Measurements from ENCODE around the gene SLC6A2.

Gene SLC6A2

DNA sequence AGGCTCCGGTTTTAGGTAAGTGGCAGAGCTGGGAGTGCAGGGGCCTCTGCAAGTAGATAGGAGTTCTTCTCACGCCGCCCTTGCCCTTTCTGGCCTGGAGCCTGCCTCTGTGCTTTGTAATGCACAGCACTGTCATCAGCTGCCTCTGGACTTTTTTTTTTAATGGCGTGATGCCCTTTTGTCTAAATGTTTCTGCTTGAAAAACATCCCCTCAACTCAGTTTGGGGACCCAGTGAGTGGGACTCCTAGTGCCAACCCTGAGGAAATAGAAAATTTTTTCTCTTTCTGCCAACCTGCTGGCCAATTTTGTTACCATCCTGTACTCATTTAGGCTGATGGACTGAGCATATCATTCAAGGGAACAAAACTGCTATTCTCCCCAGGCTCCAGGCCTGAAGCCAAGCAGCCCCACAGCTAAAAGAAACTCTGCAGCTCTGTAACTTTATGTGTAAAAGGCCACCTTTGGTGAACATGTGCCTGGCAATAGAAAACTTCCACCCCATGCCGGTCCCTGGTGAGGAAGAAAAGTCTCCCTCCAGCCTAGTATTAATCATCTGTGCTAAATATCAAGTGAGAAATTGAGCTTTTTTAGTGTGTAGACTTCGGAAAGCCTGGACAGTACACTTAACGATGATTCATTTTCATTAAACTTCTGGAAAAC lies 22.5 kb downstream of the SLC6A2 start:
- DNase-seq, result no peak

DNA sequence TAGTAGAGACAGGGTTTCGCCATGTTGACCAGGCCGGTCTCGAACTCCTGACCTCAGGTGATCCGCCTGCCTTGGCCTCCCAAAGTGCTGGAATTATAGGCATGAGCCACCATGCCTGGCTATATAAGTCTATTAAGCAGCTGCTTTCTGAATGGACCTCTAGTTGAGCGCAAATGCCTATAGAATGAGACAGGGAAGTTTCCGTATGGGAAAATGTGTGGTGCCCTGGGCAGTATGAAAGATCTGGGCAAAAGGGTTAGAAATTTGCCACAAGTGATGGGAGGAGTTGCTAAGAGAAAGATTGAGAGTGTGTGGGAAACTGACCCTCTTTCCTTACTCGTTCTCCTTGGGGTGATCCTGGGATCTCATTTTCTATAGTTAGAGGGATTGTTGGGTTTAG lies 26.3 kb downstream of the SLC6A2 start:
- DNase-seq, result no peak

DNA sequence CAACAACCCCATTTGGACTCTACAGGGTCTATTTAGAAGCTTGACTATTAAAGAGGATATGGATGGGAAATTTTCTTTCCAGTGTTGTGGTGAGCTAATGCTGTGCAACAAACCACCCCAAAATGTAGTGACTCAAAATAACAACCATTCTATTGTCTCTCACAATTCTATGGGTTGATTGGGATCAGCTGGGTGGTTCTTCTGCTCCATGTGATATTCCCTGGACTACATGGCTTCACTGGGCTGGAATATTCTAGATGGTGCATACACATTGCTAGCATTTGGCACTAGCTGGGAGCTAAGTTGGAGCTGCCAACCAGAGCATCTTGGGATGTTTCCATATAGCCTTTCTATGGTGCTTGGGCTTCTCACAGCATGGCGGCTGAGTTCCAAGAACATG lies 30.2 kb downstream of the SLC6A2 start:
- no peak for DNase-seq

DNA sequence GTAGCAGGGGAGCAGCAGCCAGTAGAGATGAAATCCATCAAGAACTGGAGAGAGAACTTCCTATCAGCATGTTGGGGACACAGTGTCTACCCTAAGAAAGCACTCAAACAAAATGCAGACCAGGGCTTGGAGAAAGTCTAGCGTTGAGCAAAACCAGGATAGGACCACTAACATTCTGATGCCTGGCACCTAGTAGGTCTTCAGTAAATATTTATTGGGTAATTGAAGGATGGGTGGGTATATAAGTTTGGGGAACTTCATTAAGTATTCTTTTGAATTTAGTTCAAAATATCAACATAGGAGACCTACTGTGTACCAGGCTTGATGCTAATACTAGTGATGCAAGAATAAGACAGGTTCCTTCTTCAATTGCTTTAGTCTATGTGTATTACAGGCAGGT lies 30.9 kb downstream of the SLC6A2 start:
- no peak for DNase-seq

DNA sequence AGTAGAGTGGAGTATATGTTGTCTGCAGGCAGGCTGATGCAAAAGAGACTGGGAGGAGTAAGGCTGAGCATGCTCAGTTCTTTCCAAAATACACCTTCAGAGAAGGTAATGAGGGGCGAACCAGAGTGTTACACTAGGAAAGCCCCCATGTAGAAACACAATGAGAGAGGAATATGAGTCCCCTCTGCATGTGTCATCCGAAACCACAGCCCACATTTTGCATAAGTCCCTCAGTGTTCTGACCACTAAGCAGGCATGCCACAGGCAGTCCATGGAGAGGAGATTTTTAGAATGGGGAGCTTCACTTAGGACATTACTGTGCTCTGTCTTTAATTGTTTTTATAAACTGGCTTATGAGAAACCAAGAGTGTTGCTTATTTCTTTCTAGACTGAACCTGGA lies 32.0 kb downstream of the SLC6A2 start:
- no peak for DNase-seq

DNA sequence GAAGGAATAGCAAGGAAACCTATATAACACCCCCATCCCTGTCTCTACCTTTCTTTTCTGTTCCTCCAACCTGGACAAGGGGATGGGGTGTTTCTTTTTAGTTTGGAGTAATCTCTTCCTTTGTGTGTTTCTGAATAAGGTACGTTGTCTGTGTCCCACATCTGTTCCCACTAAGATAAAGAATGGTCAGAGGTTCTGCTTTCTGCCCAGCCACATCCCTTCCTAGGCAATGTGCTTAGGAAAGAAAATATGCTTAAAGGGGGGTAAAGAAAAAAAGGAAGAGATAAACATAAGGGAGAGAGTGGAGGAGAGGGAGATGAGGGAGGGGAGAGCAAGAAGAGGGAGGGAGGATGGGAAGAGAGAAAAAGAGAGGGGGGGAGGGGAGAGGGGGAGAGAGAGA lies 35.1 kb downstream of the SLC6A2 start:
- no peak for DNase-seq

DNA sequence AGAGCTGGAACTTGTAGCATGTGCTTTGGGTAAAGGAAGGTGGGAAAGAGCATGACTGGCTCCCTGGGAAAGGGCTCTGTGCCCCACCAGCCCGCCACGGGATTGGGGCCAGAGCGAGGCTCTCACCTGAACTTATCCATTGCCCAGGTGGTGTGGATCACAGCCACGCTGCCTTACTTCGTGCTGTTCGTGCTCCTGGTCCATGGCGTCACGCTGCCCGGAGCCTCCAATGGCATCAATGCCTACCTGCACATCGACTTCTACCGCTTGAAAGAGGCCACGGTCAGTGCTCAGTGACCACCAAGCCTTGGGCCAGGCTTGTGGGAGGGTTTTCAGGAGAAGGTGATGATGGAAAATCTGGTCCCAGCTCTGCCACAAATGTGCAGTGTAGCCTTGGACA lies 36.0 kb downstream of the SLC6A2 start:
- no peak for DNase-seq

DNA sequence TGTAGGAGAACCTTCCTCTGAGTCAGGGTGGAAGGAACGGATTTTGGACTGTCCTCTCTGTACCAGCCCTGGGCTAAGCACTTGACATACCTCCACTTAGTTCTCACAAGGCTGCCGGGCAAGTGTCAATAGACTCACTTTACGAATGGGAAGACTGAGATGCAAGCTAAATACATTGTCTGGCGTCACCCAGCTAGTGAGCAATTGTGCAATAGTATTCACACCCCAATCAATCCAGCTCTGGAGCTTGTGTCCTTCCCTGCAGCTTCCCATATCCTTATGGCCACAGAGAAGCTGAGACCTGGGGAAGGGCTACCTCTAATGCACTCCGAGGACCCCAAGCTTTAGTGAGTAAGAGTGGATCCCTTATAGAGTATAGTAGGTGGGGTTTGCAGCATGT lies 39.8 kb downstream of the SLC6A2 start:
- DNase-seq, result no peak

DNA sequence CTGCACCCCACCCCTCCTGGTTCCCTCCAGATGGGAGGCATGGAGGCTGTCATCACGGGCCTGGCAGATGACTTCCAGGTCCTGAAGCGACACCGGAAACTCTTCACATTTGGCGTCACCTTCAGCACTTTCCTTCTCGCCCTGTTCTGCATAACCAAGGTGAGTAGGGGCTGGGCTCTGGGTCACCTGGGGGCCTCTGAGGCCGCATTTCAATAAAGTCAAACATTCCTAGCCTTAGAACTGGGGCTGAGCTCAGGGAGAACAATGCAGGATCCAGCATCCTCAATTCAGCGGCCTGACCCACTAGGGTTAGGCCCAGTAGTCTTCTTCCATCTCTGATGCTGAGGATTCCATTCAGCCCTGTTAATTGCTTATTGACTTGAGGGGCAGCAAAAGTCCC lies 42.1 kb downstream of the SLC6A2 start:
- DNase-seq, result no peak

DNA sequence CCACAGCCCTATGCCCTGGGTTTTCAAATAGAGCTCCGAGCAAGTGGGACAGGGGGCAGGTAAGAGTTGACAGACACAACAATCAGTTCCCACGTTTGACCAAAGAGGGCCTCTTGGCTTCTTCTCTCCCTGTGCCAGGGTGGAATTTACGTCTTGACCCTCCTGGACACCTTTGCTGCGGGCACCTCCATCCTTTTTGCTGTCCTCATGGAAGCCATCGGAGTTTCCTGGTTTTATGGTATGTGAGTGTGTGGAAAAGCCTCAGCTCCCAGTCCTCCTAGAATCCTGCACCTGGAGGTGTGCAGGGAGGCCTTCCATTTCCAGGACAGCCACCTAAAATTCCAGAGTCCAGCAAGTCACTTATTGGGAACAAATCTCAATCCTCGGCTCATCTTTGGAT lies 42.5 kb downstream of the SLC6A2 start:
- no peak for DNase-seq

DNA sequence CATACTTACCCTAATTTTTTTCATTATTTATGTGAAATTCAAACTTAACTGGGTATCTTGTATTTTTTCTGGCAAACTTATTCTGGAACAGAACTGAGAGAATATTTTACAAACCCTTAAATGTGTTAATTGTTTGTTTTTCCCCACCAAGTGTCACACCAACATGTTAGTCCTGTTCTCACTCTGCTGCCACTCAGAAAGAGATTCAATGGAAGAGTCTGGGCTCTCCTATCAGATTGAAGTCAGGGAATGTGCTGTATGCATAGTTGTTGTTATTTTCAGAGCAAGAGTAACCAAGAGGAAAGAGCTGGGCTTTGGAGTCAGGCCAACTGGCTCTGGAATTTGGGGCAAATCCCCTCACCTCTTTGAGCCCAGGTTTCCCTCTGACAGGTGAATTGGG lies 43.2 kb downstream of the SLC6A2 start:
- no peak for DNase-seq

DNA sequence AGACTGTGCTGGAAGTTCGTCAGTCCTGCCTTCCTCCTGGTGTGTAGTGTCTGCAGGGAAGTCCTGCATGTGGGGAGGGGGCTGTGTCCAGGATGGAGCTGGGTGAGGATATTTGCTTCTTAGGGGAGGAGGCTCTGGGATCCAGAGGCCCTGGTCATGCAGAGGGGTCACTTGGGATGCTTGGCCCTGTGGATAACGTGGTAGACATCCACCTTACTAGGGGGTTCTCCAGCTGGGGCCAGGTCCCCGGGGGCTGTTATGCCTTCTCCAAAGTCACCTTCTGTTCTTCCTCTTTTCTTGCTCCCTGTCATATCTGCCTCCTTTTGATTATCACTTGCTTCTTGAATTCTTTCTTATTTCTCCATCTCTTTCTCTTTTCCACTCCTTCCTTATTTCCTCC lies 43.8 kb downstream of the SLC6A2 start:
- DNase-seq, result no peak

DNA sequence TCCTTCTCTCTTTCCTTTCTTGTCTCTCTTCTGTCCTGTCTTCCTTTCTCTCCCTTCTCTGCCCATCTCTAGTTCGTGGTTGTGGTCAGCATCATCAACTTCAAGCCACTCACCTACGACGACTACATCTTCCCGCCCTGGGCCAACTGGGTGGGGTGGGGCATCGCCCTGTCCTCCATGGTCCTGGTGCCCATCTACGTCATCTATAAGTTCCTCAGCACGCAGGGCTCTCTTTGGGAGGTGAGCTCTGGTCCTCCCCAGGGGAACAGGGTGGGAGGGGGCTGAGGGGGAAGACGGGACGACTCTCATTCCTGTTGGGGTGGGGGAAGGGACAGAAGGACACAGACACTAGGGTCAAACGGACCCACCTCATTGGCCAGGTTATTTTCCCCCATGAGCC lies 44.3 kb downstream of the SLC6A2 start:
- no peak for DNase-seq

DNA sequence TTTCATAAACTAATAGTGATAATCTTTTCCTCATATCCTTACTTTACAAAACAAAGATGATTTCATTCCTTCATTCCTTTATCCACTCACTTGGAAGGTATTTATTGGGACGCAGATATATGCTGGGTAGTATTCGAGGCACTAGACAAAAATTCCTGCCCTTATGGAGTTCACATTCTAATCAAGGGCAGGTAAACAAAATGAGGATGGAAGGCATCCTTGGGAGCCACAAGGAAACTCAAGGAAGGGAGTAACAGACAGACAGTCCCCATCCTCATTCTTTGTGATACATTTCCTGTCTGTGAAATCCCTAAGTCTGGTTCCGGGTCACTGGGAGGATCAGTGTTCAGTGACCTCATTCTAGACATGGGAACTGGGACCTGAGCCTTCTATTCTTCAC lies 45.2 kb downstream of the SLC6A2 start:
- DNase-seq, result no peak

DNA sequence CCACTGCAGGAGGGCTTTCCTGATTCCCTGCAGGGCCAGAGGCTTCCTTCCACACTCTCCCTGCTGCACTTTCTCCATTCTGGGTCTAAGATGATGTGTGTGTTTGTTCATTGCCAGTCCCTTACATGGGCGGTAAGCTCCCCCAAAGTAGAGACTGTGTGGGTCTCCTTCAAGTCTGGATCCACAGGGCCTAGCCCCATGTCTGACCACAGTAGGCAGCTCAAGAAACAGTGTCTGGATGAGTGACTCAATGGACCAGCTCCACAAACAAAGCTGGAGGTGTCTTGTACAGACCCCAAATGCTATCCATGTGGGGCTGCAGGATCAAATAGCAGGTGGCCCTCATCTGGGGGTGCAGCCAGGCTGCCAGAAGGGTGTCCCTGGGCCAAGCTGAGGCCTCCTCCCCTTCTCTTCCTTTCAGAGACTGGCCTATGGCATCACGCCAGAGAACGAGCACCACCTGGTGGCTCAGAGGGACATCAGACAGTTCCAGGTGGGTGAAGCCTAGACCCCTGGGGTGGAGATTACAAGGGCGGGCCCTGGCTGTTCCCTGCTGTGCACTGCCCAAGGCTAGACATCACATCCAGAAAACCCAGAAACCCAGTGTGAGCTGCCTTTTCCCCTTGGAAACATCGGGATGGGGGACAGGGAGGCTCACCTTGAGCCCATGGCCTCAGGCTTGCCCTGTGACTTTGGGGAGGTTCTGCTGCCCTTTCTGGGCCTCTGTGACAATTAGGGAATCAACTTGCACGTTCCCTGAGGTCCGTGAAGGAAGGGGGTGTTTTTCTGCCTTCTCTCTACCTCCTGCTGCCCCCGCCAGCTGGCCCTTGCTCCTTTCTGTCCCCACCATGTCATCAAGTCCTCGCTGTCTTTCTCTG lies 45.9 kb downstream of the SLC6A2 start:
- DNase-seq, result peak; percentile 22

DNA sequence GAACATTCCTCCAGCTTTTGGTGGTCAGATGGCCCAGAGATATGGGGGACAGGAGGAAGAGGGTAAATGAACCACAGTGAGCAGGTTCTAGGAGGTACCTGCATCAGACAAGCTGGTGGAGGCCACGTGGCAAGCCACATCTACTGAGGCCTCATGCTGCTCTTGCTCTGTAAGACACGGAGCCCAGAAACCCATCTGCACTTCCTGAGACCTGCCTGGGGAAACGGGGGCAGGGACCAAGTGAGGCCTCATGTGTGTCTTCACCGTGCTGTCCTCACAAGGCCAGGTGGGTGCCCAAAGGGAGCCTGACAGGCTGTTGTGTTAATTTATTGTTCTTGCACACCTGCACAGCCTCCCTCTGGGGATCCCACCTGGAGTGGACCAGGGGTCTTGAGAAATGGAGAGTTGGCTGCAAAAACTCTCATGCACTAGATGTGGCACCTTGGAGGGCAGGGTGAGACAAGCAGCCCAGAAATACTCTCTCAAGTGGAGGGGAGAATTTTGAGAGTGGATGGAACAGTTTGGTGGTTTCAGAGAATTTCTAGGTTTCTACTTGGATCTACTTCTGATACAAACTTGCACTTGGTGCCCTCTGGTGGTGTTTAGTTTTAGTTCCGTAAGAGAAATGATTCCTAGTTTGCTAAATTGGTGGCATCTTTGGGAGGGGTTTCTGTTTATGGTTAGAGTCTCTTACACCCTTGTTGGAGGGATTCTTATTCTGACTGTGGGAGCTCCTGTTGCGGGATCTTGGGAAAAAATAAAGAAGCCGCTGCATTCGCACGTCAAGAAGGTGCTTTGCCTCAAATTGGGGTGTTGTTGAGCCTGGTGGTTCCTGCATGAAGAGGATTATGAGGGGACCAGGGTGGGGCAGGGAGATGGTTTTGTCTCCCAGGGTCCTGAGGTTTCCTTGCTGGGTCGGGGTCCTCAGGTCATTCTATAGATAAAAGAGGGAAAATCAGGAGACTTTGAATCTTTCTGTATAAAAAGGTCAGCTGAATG lies 47.5 kb downstream of the SLC6A2 start:
- DNase-seq, result no peak

DNA sequence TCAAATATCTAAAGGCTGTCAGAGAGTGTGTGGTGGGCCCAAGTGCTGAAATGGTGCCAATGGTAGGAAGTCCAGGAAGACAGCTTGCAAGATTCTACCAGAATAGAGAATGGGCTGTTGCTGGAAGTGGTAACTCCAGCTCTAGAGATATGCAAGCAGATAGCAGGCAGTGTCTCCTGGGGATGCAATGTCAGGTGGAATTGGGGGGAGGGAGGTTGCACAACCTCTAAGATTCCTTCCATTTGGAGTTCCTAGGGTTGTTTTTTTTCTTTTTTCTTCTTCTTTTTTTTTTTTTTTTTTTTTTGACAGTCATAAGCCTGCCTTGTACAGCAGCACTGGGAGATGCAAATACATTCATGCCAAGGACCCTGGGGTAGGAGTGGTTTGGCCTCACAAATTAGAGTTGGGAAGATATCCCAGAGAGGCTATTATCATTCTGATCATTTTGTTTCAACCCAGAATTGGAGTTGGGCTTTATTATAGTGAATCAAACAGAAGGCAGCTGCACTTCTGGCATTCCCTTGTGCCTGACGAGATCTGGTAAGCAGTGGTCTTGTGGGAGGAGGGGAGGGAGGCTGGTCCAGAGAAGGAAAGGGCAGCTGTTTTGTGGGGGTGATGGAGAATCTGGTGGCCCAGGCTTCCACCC lies 51.1 kb downstream of the SLC6A2 start:
- no peak for DNase-seq

DNA sequence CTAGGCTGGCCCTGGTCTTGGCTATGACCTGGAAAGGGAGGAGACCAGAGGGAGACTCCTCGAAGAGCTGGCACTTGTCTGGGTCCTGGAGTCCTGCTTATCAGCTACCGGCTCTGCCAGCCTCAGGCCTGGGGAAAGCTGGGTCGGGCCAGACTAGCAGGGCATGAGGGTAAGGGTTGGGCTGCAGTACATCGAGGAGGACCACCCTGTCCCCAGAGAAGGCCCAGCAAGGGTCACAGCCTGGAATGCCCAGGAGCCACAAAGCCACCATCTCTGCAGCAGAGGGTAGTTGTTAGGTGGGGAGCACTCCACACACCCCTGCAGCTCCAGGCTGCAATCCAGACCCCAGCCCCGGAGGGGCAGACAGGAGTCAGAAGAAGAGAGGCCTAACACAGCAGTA lies 54.0 kb downstream of the SLC6A2 start:
- no peak for DNase-seq

DNA sequence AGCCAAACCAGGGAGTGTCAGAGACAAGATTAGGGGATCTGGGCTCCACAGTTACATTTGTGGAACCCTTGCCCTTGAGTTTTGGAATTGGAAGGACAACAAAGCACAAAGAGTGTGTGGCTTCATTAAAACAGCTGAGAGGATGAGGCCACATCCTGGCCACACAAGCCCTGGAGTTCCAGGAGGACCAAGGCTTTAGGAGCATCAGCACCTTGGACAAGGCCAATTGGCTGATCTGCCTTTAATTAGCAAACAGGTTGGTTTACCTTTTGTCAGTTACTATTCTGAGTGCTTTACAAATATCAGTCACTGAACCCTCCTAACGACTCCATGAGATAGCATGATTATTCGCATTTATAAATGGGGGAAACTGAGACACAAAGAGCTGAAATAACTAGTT lies 54.7 kb downstream of the SLC6A2 start:
- no peak for DNase-seq

DNA sequence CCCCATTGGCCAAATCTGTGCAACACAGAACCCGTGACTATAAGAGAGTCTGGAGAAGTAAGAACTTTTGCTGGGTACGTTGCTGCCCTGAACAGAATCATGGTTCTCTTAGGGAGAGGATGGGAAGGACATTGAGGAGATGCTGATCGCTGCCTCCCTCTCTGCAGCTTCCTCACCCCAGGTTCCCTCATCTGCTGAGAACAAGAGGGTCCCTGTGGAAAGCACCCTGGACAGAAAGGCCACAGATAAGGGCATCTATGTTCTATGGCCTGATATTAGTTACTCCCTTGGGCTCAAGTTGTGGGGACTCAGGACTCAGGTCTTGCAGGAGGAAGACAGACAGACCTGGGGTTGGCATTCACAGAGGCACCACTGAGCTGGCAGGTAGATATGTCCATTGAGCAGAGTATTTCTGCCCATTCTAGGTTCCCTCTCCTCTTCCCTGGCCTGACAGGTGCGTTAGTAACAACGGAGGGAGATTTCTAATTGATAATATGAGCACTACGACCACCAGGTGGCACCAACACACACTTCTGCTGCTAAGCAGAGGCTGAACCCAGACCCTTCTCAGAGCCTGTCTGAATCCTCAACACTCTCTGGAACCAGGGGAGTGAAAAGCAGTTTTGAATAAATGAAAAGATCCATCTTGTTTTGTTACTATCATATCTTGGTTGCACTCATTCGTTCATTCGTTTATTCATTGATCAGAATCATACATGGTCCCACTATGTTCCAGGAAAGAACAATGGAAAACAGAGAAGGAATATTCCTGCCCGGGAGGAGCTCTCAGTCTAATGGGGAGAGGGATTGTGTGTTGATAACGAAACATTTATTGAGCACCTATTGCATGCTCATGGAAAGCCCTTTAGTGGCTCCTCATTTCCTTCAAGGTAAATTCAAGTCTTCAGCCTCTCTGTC lies 56.4 kb downstream of the SLC6A2 start:
- peak; percentile 68 for DNase-seq

DNA sequence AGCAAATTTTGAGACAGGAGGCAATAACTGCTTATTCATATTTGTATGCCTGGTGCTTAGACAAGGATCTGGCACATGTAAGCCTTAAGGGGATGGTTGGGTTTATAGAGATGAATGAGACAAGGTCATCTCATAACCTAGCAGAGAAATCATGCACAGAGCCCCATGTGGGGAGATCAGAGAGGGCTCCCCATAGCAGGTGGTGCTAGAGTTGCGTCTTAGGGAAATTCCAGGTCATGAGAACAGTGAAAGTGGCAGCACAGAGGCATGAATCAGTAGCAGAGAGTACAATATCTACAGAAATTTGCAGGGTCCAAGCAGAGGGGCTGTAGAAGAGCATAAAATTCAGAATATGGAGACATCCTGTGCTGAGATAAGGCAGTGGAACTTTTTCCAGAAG lies 57.3 kb downstream of the SLC6A2 start:
- DNase-seq, result no peak

DNA sequence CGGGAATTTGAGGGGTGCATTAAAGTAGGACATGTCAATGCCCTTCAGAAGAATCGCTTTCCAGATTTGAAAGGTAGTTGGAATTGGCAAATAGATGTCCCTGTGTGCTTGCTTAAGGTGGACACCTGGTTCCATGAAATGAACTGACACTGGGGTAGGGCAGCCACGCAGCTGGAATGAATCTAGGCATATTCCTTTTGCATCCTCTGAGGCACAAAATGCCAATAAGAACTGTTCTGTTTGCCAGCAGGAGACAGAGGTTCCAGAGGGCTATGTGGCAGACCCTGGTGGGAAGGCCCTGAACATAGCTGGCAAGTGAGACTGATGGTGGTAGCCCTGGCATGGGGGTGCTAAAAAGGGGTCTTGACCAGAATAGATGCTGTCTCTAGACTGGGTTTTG lies 61.5 kb downstream of the SLC6A2 start:
- no peak for DNase-seq
